Hematopoietic multipotent progenitor cell treated with erythropoietin and hydrocortisone succinate and interleukin-3 and kit ligand, for 17 days (in vitro differentiated cells): Measurements from ENCODE around the gene PLCD1.
"Not testable (repeated sequence)": the region's sequence is repeated elsewhere in the genome, so short reads cannot be mapped to it uniquely, and the experiment has no call there.

ENCODE experiments used
- DNase-seq: peaks from one replicate; pipeline ENCODE4 v3.0.0-alpha.2; 2015; ENCODE audit warnings: low spot score

PLCD1 gene

DNA sequence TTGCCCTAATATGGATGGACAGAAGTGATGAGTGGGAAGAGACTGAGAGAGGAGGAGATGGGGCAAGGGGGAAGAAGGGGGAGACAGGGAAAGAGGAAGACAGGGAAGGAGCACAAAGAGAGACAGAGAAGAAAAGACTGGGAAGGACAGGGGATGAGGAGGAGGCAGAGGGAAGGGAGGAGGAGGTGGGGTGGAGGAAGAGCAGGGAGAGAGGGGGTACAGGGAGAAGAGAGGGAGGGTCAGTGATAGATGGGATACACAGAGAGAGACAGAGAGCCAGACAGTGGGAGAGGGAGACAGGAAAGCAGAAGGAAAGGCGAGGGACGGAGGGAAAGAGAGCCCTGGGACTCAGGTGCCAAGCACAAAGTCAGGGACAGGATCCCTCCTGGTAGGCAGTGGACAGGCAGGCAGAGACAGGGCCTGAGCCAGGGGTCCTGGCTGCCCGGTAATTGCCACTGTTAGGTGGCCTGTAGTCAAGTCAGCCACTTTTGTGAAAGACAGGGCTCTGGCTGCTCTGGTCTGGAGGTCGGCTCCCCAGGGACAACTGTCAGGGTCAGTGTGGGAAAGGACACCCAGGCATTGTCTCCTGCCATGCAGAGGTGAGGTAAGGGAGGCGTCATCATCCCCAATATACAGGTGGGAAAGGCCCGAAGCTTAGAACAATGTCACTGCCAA, 29.1 kb downstream of the PLCD1 start:
- DNase-seq = no peak

DNA sequence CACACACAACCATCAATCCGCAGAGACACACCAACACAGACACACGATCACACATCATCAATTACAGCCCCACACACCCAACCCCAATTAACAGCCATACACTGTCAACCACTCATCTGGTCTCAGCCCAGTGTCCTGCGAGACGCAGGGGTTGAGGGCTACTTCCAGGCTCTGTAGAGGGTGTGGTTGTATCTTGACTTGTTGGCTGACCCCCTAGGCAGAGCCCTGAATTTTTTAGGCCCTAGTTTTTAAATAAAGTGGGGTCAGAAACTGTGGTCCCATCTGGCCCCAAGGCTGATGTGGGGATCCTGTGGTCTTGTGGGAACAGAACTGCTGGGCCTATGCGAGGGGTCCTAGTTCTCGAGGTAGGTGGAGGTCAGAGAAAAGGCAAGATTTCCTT, 29.6 kb downstream of the PLCD1 start:
- no peak for DNase-seq

DNA sequence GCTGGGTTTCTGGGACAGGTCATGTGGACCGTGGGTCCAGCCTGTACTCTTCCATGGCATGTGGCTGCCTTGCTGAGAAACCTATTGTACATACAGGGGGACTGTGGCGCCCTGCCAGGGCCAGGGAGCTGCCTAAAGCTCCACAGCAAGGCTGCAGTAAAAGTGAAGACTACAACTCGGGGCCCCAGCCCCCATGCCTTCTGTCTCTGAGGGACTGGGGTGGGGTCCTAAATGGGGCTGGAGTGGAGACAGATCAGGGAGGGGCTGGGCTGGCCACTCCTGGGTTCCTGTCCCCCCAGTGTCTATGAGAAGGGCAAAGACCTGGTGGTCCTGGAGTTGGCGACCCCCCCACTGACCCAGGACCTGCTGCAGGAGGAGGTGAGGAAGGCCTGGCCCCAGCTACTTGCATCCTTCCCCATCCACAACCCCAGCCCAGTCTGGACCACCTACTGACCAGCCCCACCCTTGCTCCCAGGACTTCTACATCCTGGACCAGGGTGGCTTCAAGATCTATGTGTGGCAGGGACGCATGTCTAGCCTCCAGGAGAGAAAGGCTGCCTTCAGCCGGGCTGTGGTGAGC, 31.6 kb downstream of the PLCD1 start:
- DNase-seq = no peak

DNA sequence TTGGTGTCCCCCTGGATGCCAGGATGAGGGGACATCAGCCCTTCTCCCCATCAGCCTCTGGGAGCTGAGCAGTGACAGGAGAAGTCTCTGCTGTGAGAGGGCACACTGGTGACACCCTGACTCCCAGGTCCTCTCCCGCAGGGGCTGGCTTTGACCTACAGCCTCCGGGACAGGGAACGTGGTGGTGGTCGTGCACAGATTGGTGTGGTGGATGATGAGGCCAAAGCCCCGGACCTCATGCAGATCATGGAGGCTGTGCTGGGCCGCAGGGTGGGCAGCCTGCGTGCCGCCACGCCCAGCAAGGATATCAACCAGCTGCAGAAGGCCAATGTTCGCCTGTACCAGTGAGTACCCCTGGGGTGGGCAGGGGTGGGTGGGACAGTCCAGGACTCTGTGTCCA, 32.1 kb downstream of the PLCD1 start:
- no peak for DNase-seq

GRCh38 chr3:37996785-37997301, 32.6 kb downstream of the PLCD1 start:
- peak; percentile 88 for DNase-seq

GRCh38 chr3:37995652-37996641, 33.5 kb downstream of the PLCD1 start:
- DNase-seq = no peak

DNA sequence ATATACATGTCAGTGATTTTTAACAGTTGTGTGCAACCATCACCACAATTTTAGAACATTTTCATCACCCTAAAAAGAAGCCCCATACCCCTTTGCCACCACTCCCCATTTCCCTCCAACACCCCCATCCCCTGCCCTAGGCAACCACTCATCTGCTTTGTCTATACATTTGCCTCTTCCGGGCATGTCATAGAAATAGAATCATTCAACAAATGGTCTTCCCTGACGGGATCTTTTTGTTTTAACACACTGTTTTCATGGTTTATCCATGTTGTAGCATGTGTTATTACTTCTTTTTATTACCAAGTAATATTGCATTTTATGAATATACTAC, 34.8 kb downstream of the PLCD1 start:
- no peak for DNase-seq

GRCh38 chr3:37993820-37994638, 35.4 kb downstream of the PLCD1 start:
- no peak for DNase-seq

DNA sequence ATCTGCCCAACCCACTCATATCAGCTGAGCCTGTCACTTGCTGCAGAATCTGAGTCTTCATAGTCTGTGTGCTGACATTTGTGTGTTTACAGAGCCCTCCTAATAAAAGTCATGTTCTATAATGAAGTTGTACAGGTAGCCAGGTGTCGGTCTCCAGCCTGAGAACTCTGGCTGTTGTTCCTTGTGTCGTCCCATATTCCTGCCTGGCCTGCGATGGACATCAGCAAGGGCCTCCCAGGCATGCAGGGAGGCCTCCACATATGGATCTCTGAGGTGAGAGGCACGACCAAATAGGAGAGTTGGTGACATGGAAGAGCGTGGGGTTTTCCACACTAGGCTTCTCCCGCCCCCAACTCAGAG, 36.0 kb downstream of the PLCD1 start:
- DNase-seq = no peak

DNA sequence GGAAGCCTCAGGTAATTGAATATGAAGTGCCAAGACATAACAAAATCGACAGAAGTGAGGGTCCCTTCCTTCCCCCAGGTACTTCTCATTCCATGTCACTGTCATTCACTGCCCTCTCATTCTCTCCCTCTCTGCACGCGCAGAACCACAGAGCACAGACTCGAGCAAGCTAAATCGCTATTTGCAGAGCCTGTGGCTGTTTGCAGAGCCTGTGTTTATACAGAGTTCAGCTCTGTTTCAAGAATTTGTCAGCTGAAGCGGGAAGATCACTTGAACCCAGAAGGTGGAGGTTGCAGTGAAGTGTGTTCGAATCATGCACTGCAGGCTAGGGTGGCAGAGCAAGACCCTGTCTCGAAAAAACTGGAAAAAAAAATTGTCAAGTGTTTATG, 36.4 kb downstream of the PLCD1 start:
- DNase-seq = no peak

DNA sequence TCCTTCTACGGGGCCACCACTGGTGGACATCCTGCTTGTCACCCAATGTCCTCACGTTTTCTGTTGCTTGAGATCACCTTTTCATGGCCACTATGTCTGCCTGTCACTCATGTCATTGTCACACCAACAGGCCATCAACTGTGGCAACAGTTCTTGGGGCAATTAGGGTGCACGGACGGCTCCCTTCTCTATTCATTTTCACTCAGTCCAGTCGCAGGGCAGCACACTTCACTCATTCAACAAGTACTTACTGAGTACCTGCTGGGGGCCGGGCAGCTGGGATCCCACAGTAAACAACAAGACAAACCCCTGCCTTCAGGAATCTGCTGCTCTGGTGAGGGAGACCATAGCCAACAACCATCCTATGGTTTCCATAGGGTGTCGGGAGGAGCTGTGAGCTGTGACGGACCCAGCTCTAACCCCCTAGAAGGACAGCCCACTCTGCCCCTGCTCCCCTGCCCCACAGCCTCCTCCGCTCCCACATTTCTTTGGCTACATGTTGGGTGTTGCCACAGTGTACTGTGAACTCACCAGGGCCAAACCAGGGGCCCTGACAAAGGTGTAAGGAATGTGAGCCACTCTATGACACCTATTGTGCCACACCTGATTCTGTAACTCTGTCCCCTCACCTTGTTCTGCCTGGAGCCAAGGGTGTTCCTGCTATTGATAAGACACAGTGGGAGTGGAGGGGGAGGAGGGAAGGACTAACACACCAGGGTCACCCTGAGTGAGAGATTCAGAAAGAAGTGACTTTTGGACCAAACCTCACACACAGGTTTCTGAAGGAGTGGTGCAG, 37.0 kb downstream of the PLCD1 start:
- DNase-seq = no peak

- no peak for DNase-seq
These were observed 37.6 kb downstream of the PLCD1 start for GRCh38 chr3:37991823-37992222.

DNA sequence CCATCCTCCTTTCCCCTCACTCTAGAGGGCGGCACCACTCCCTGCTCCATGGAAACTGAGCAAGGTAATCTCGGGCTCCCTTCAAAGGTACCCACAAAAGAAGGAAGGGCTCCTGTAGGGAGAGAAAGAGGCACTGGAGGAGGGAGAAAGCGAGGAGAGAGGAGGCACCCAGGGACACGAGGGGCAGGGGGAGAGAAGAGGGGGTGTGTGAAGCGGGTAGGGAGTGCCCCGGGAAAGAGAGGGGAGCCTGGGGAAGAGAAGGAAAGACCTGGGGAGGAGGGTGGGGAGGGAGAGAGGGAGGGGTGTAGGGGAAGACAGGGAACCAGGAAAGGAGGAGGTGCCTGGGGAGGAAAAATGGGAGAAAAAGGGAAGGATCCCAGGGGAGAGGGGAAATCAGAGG, 38.3 kb downstream of the PLCD1 start:
- DNase-seq = no peak

- DNase-seq = no peak
These were observed 38.9 kb downstream of the PLCD1 start, which contains the start of gene VILL for GRCh38 chr3:37990527-37990926. Gene VILL, plus strand, starts transcription at chr3:37990786. Its CDS starts 2,887 bp downstream, at chr3:37993673.

DNA sequence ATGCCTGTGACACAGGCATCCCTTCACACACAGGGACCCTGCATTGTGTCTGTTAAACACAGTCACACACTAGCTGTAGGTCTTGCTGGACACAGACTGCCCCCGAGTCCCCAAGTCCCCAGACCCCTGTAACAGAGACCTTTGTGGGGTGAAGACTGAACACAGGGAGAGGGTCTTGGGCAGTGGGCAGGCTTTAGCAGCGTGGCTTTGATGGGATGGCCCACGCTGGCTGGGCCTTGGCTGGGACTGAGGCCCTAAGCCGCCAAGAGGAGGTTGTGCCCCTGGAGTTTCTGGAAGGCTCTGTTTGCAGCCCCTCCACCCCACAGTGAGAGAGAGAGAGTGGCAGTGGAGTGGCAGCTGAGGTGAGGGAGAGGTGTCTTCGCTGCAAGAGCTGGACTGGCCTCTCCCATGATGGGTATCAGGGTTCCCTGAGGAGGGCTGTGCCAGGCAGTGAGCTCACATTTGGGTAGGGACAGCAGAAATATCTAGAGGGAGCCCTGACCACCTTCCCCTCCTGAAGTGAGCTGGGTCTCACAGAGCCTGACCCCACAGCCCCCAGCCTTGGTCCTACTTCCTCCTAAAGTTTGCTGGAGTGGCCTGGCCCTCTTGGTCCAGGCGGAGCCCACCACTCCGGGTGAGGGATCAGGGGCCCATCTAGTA, 39.5 kb downstream of the PLCD1 start:
- DNase-seq = no peak

DNA sequence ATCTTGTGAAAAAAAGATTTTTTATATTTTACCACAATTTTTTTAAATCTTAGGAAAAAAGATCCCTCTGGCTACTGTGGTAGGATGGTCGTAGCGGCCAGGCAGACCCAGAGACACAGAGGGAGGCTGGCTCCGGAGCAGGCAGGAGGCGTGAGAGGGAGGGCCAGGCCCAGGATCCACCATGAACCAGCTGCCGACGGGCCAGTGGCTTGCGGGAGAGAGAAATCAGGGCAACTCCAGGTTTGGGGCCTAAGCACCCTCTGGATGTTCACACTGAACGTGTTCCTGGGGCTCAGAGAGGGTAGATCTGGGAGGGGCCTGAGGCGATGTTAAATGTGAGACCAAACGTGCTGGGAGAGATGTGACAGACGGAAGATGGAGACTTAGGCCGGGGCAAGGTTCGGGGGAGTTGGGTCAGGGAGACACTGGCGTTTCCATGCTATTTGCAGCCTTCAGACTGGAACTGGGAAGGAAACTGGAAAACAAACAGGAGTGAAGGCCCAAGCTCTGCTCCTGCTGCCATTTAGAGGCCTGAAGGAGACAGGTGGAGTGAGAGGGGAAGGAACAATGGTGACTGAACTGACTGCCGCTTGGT, 40.4 kb downstream of the PLCD1 start:
- DNase-seq = no peak

DNA sequence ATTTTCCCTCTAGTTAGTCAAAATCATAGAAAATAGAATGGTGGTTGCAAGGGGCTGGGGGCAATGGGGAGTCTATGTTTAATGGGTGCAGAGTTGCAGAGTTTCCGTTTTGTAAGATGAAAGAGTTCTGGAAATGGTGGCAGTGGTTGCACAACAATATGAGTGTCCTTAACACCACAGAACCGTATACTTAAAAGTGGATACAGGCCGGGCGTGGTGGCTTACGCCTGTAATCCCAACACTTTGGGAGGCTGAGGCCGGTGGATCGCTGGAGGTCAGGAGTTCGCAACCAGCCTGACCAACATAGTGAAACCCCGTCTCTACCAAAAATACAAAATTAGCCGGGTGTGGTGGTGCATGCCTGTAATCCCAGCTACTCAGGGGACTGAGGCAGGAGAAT, 41.1 kb downstream of the PLCD1 start:
- not testable (repeated sequence) for DNase-seq

DNA sequence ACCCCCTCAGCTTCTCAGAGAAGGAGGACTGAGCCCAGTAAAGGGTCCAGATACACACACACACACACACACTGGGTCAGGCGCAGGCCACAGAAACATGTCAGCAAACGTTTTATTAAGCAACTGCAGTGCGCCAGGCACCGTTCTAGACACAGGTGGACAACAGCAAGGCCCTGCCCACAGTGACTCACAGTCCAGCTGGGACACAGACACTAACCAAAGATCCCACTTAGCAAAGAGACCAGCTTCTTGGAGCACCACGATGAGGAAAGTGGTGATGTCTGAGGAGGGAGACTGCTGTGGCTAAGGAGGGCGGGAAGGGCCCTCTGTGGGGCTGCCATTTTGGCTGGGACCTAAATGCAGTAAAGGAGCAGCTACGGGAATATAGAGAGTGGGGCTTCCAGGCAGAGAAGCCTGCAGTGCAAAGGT, 41.7 kb downstream of the PLCD1 start:
- no peak for DNase-seq

- DNase-seq = no peak
These were observed 42.1 kb downstream of the PLCD1 start for GRCh38 chr3:37987315-37987697.
